ENCODE measurements around the gene SCN1B. TPM values are rescaled to one million over a fixed set of nuclear protein-coding genes. Genes with fewer than 3 reads are reported as not detected.

Gene SCN1B
- total RNA-seq, 1 donor from 2014 or later = 5.2 TPM

Other genes starting within 250 kb of the SCN1B start
- gene ZNF30, start 103.6 kb upstream of the SCN1B start, total RNA-seq = 3.9 and 4.4 TPM in 2 replicates
- 25.9 and 39.1 TPM in 2 replicates for gene ZNF792, start 66.2 kb upstream of the SCN1B start, total RNA-seq
- 24.6 and 32.9 TPM in 2 replicates for gene GRAMD1A, start 30.1 kb upstream of the SCN1B start, total RNA-seq
- gene HPN, start 11.3 kb downstream of the SCN1B start, total RNA-seq = under 0.01 TPM in 2 replicates
- not detected in 2 replicates for gene FXYD3, start 85.4 kb downstream of the SCN1B start, total RNA-seq
- gene LGI4, start 104.6 kb downstream of the SCN1B start, total RNA-seq = not detected in 2 replicates
- gene FXYD1, start 108.4 kb downstream of the SCN1B start, total RNA-seq = not detected in 2 replicates
- gene FXYD7, start 112.8 kb downstream of the SCN1B start, total RNA-seq = not detected in 2 replicates
- 14.2 and 17.9 TPM in 2 replicates for gene FXYD5, start 124.3 kb downstream of the SCN1B start, total RNA-seq
- gene FAM187B, start 198.3 kb downstream of the SCN1B start, total RNA-seq = not detected in 2 replicates
- gene LSR, start 218.5 kb downstream of the SCN1B start, total RNA-seq = 0.20 and 0.44 TPM in 2 replicates
- 25.5 and 52.2 TPM in 2 replicates for gene USF2, start 238.5 kb downstream of the SCN1B start, total RNA-seq

Data from lung microvascular endothelial cell (primary cell).